Right atrium auricular region (tissue), 2 donors: ENCODE measurements around the gene ERC2. TPM values are rescaled to one million over a fixed set of nuclear protein-coding genes. Genes with fewer than 3 reads are reported as not detected.

ENCODE experiments used
- DNase-seq: peaks from one replicate; pipeline ENCODE4 v3.0.0-alpha.2; 2019; ENCODE audit warnings: low spot score
- H3K27ac ChIP-seq, 2 donors: fragments of 200-600 bp; sonication (generic); 1 replicate in 1 of 2; 2 replicates in 1 of 2; pipeline ENCODE4 v1.5.1; 2016 to 2019
- H3K27me3 ChIP-seq, 2 donors: fragments of 200-600 bp; sonication (generic); one replicate each; pipeline versions ENCODE4 v1.5.1 to v1.6.0; 2017 to 2019
- H3K36me3 ChIP-seq: fragments of 200-600 bp; sonication (generic); one replicate; pipeline ENCODE4 v1.5.1; 2016
- H3K4me1 ChIP-seq, 2 donors: fragments of 200-600 bp; sonication (generic); one replicate each; pipeline versions ENCODE4 v1.5.1 to v1.6.0; 2017 to 2019
- H3K4me3 ChIP-seq, 2 donors: fragments of 200-600 bp; sonication (generic); 1 replicate in 1 of 2; 2 replicates in 1 of 2; pipeline ENCODE4 v1.5.1; 2017 to 2019; ENCODE audit warnings: mild to moderate bottlenecking in 1 of 2, moderate library complexity in 1 of 2
- H3K9me3 ChIP-seq, 2 donors: fragments of 200-600 bp; sonication (generic); one replicate each; pipeline ENCODE4 v1.5.1; 2019
- CTCF ChIP-seq, 2 donors: fragments of 200-600 bp; sonication (generic); IDR thresholded peaks; one replicate each; pipeline ENCODE4 v1.5.1; 2019; ENCODE audit warnings: antibody characterized with exemption in 2 of 2
- total RNA-seq, 2 donors: library from RNA; depleted of rRNA; stranded (reverse); fragments of >200 nt; gene quantifications; one replicate each; pipeline ENCODE4 v1.1.0, GENCODE V29; 2016

Gene ERC2
- total RNA-seq, 2 donors from 2014 or later, result 2.9 to 4.0 TPM

- DNase-seq, result no peak
- Histone ChIP-seq H3K36me3 (no peaks in the 10 kb centered on the region), H3K9me3 (no peaks in the 10 kb centered on the region), H3K27me3 (no peaks in the 10 kb centered on the region), H3K4me3 (no peak overlapping the region), H3K4me1 (no peaks in the 10 kb centered on the region), H3K27ac (no peak overlapping the region)
- no peak for TF ChIP-seq CTCF (IDR thresholded peaks at IDR 0.05)
Measured at GRCh38 chr3:55540579-55540978, 927.7 kb downstream of the ERC2 start.

GRCh38 chr3:55538158-55538557 lies 930.1 kb downstream of the ERC2 start:
- DNase-seq, result no peak
- TF ChIP-seq CTCF (IDR thresholded peaks at IDR 0.05), result no peak
- Histone ChIP-seq H3K36me3 (no peaks in the 10 kb centered on the region), H3K4me1 (no peaks in the 10 kb centered on the region), H3K27ac (no peak overlapping the region), H3K4me3 (no peak overlapping the region), H3K27me3 (no peaks in the 10 kb centered on the region), H3K9me3 (no peaks in the 10 kb centered on the region)

GRCh38 chr3:55537563-55537962 lies 930.7 kb downstream of the ERC2 start:
- H3K4me1 ChIP-seq, result no peaks in the 10 kb centered on the region
- H3K9me3 ChIP-seq, result no peaks in the 10 kb centered on the region
- DNase-seq, result no peak
- no peaks in the 10 kb centered on the region for H3K36me3 ChIP-seq
- H3K27ac ChIP-seq, result no peak overlapping the region
- no peak for TF ChIP-seq CTCF (IDR thresholded peaks at IDR 0.05)
- no peak overlapping the region for H3K4me3 ChIP-seq
- no peaks in the 10 kb centered on the region for H3K27me3 ChIP-seq

GRCh38 chr3:55537129-55537528 lies 931.1 kb downstream of the ERC2 start:
- no peaks in the 10 kb centered on the region for H3K36me3 ChIP-seq
- no peak overlapping the region for H3K4me3 ChIP-seq
- DNase-seq, result no peak
- no peaks in the 10 kb centered on the region for H3K4me1 ChIP-seq
- no peak for TF ChIP-seq CTCF (IDR thresholded peaks at IDR 0.05)
- no peaks in the 10 kb centered on the region for H3K9me3 ChIP-seq
- no peaks in the 10 kb centered on the region for H3K27me3 ChIP-seq
- H3K27ac ChIP-seq, result no peak overlapping the region

- no peak overlapping the region for H3K4me3 ChIP-seq
- no peaks in the 10 kb centered on the region for H3K4me1 ChIP-seq
- no peak for DNase-seq
- H3K27ac ChIP-seq, result no peak overlapping the region
- H3K36me3 ChIP-seq, result no peaks in the 10 kb centered on the region
- TF ChIP-seq CTCF (IDR thresholded peaks at IDR 0.05), result no peak
- no peaks in the 10 kb centered on the region for H3K27me3 ChIP-seq
- H3K9me3 ChIP-seq, result no peaks in the 10 kb centered on the region
Measured at GRCh38 chr3:55534876-55535275, 933.4 kb downstream of the ERC2 start.

GRCh38 chr3:55532806-55533205 lies 935.5 kb downstream of the ERC2 start:
- Histone ChIP-seq H3K27ac (no peak overlapping the region), H3K36me3 (no peaks in the 10 kb centered on the region), H3K27me3 (no peaks in the 10 kb centered on the region), H3K4me3 (no peak overlapping the region), H3K4me1 (no peaks in the 10 kb centered on the region), H3K9me3 (no peaks in the 10 kb centered on the region)
- DNase-seq, result no peak
- no peak for TF ChIP-seq CTCF (IDR thresholded peaks at IDR 0.05)
